Activated effector memory CD4-positive, alpha-beta T cell treated with Interleukin-2 at 50 U/mL for 16 hours (primary cell): Measurements from ENCODE around the gene SH3PXD2B.
"Not testable (repeated sequence)": the region's sequence is repeated elsewhere in the genome, so short reads cannot be mapped to it uniquely, and the experiment has no call there.

Experiments
- DNase-seq: peaks from one replicate; pipeline ENCODE4 v3.0.0-alpha.2; 2020

Gene SH3PXD2B

GRCh38 chr5:172485511-172486202 is 31.3 kb upstream of the SH3PXD2B start:
- DNase-seq: no peak

- no peak for DNase-seq
These were observed 30.3 kb upstream of the SH3PXD2B start for GRCh38 chr5:172484664-172485063.

- DNase-seq: no peak
These were observed 28.1 kb upstream of the SH3PXD2B start for GRCh38 chr5:172482156-172483020.

GRCh38 chr5:172481011-172481800 is 26.9 kb upstream of the SH3PXD2B start:
- no peak for DNase-seq

- no peak for DNase-seq
These were observed 25.4 kb upstream of the SH3PXD2B start for GRCh38 chr5:172479784-172480115.

- peak; percentile 42 for DNase-seq
These were observed 24.9 kb upstream of the SH3PXD2B start for GRCh38 chr5:172479034-172479783.

GRCh38 chr5:172478695-172479033 is 24.3 kb upstream of the SH3PXD2B start:
- DNase-seq: not testable (repeated sequence)

- no peak for DNase-seq
These were observed 23.9 kb upstream of the SH3PXD2B start for GRCh38 chr5:172478256-172478655.

GRCh38 chr5:172477466-172477865 is 23.1 kb upstream of the SH3PXD2B start:
- no peak for DNase-seq

GRCh38 chr5:172474293-172474692 is 20.0 kb upstream of the SH3PXD2B start:
- no peak for DNase-seq

- DNase-seq: no peak
These were observed 19.1 kb upstream of the SH3PXD2B start for GRCh38 chr5:172473427-172473826.

GRCh38 chr5:172469697-172470096 is 15.4 kb upstream of the SH3PXD2B start:
- no peak for DNase-seq

- no peak for DNase-seq
These were observed 11.7 kb upstream of the SH3PXD2B start for GRCh38 chr5:172466062-172466461.

GRCh38 chr5:172463031-172463430 is 8.7 kb upstream of the SH3PXD2B start:
- DNase-seq: no peak

GRCh38 chr5:172459783-172460165 is 5.4 kb upstream of the SH3PXD2B start:
- DNase-seq: no peak

- DNase-seq: no peak
These were observed 4.9 kb upstream of the SH3PXD2B start for GRCh38 chr5:172458976-172459782.

- DNase-seq: no peak
These were observed 1.9 kb upstream of the SH3PXD2B start for GRCh38 chr5:172456076-172456722.

GRCh38 chr5:172455511-172456061 is 1.3 kb upstream of the SH3PXD2B start:
- DNase-seq: no peak

- no peak for DNase-seq
These were observed 709 bp upstream of the SH3PXD2B start for GRCh38 chr5:172455087-172455381.

GRCh38 chr5:172453986-172454357 is 353 bp downstream of the SH3PXD2B start:
- DNase-seq: no peak

GRCh38 chr5:172453206-172453985 is 929 bp downstream of the SH3PXD2B start:
- DNase-seq: no peak
